ENCODE measurements around the gene LUC7L.
"Not testable (repeated sequence)": the region's sequence is repeated elsewhere in the genome, so short reads cannot be mapped to it uniquely, and the experiment has no call there.

The LUC7L gene, protein sequence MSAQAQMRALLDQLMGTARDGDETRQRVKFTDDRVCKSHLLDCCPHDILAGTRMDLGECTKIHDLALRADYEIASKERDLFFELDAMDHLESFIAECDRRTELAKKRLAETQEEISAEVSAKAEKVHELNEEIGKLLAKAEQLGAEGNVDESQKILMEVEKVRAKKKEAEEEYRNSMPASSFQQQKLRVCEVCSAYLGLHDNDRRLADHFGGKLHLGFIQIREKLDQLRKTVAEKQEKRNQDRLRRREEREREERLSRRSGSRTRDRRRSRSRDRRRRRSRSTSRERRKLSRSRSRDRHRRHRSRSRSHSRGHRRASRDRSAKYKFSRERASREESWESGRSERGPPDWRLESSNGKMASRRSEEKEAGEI

DNA sequence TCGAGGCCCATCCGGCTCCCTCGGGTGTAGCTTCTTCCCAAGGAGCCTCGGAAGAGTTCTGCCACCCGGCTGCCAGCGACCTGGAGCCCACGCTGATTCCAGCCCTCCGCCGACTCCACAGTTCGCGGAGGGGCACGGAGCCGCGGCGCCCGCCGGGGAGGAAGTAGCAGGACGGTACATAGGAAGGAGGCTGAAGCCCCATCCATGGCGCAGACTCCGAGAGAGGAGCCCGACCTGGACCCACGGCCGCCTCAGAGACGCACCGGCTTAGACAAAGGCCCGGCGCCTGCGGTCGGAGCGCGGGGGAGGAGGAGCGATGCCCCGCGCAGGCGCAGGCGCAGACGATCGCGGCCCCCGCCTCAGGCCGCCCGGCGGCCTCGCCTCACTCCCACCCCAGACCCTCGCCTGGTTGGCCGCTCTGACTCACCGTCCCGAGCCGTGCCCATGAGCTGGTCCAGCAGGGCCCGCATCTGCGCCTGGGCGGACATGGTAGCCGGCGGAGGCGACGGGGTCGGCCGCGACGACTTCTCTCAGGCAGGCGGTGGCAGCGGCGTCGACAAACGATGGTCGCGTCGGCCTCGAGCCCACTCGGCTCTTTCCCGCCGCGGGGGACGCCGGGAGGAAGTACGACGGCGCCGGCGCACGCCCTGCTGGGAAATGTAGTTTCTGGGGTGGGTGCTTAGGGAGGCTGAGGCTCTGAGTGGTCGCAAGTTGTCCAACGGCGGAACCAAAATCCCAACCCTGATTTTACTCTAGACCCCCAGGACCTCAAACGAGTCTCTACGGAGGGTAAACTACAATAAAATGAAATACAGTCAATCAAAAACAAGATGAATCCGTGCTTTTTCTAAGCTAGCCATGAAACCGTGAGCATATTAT, at the start of gene LUC7L:
Gene LUC7L, minus strand, starts transcription at position 598 of the 879 bp plus-strand sequence. Its CDS starts 110 bp downstream, at position 488.
- DNase-seq (ENCODE audit: low spot score): peak; percentile 88

DNA sequence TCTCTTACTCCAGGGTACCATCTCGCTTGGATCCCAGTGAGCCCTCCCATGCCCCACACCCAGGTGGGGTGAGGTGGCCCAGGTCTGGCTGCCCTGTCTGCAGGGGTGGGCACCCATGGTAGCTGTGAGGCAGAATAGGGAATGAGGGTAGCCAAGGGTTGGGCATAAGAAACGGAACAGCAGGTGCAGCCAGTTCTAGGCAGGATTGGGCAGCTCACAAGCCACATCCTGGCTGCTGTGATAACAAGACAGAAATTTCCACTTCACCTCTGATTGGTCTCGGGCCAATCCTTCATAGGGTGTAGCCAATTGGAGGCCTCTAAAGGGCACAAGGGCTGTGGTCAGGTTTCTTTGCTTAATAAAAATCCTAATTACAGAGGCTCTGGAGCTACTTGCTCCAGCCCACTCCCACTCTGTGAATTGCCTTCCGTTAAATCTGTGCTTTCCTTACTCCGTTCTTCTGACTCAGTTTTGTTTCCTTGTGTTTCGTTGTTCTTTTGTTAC, 49.7 kb upstream of the LUC7L start:
- DNase-seq (ENCODE audit: low spot score): peak; percentile 89

DNA sequence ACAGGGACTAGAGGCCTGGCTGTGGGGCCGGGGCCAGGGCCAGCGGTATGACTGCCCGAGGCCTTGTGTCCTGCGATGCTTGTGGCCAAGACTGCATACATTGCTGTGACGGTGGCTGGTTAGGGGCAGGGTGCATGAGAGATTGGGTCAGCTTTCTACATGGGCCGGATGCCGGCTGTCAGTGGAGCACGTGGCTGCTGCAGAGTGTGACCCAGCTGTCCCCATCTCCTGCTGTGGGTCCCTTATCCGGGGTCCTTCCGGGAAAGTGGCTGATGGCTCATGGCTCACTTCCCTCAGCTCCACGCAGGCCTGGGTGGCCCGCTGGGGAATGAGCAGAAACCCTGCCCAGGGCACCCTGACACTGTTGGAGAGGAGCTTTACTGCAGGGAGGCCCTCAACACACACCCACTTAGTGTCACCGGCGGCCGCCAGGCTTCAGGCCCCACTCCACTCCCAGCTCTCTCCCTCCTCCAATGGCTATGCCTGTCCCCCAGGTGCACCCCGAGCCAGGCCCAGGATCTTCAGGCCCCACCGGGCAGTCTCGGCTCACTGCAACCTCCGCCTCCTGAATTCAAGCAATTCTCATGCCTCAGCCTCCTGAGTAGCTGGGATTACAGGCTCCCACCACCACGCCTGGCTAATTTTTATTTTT, 47.3 kb upstream of the LUC7L start:
- no peak for DNase-seq (ENCODE audit: low spot score)

DNA sequence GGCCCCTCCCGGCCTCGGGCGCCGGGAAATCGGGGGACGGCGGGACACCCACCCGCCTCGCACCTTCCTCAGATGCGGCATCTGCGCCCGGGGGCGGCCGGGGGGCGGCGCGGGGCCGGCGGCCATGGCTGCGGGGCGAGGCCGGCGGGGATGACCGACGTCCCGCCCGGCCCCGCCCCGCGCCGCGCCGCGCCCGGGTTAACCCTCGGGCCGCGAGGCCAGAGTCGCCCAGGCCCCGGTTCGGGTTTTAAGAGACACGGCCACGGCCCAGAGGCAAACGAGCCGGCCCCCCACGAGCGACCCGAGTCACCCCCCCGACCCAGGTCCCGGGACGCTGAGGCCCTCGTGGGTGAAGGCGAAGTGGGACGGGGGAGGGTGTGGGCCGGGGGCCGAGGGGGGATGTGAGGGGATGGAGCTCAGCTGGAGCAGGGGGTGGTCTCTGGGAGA, 46.6 kb upstream of the LUC7L start, which contains the start of gene RGS11:
Gene RGS11, minus strand, starts transcription at position 159 of the 447 bp plus-strand sequence. Its CDS starts 33 bp downstream, at position 126.
- no peak for DNase-seq (ENCODE audit: low spot score)

DNA sequence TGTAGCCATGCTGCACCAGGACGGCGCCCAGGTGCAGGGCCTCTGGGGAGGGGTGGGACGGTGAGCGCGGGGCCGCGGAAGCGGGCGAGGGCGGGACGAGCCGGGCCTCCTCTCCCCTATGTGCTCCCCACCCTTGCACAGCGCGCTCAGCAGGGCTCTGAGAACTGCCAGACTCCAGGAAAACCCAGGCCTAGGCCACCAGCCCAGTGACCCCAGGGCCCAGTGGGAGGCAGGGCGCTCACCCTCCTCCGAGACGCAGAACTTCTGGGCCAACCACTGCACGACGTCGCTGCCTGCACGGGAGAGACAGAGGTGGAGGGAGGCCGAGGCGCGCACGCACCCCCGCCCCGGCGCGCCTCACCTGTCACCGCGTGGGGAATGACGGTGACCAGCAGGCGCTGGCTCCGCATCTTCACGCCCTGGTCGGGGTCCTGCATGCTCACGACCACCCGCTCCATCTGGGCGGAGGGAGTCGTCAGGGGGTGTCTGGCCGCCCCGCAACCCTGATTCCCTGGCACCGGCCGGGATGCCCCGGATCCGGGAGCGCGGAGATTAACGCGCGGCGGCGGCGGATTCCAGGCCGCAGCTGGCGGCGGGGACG, 45.9 kb upstream of the LUC7L start:
- no peak for DNase-seq (ENCODE audit: low spot score)

DNA sequence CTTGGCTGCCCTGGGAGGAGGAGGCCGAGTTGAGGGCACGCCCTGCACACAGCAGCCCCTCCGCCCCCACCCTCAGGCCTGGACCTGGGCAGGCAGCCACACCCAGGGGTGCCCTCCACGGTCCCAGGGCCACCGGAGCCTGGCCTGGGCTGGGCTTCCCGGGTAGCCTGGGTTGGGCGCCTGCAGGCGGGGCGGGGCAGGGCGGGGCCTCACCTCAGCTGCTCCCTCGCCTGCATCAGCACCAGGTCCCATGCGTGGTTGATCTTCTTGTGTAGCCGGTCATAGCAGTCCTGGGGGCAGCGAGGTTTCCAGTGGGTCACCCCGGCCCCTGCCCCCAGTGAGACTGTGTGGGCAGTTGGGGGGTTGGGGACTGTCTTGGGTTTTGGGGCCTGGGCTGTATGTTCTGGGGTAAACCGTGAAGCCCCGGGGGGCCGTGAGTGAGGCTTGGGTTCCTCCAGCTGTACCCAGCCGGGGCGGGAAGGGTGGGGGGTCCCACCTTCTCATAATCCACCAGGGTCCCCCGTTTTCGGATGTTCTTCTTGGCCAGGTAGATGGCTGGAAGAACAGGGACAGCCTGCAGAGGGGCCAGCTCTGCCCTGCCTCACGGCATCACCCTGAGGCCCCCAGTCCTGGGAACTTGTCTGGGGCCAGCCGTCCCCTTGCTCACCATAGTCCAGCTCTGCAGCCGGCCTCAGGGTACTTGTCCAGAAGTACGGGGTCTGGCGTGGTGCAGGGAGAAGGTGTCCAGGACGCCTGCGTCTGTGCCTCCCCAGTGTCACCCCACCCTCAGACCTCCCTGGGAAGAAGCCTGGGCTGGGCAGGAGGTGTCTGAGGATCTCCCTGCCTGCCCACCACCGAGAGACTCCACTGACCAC, 44.5 kb upstream of the LUC7L start:
- DNase-seq (ENCODE audit: low spot score): no peak

DNA sequence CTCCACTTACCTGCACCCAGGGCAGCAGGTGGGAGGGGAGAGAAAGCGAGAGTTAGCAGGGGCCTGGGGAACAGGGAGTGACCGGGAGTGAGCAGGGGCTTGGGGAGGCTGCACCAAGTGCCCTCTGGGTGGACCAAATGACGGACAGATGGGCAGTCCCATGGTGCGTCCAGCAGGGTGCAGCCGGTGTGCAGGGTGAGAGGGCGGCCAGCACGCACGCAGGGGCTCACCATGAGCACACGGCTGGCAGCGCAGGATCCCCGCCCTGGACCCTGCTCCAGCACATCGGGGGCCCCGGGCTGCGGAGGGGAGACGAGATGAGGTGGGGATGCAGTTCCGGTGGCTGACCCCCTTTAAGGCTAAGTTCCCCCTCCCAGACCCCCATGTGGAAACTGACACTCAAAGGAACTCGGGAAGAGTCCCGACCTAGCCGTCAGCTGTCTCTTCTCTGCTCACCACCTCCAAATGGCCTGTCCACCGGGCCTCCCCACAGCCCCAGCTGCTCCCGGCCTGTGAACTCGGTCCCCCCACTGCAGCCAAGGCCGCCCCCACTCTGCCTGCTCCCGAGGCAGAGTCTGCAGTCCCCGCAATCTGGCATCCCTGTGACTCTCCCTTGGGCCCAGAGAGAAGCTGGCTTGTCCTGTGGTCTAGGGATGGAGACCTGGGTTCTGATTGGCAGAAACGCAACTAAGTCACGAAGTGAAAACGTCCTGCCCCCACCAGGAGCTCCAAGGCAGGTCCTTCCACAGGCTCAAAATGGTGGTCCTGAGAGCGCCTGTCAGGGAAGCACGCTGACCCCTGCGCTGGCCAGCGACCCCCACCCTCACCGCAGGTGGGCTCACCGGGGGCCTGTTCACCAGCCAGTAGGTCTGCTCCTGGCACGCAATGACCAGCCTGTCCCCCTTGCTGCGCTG, 43.6 kb upstream of the LUC7L start:
- no peak for DNase-seq (ENCODE audit: low spot score)

DNA sequence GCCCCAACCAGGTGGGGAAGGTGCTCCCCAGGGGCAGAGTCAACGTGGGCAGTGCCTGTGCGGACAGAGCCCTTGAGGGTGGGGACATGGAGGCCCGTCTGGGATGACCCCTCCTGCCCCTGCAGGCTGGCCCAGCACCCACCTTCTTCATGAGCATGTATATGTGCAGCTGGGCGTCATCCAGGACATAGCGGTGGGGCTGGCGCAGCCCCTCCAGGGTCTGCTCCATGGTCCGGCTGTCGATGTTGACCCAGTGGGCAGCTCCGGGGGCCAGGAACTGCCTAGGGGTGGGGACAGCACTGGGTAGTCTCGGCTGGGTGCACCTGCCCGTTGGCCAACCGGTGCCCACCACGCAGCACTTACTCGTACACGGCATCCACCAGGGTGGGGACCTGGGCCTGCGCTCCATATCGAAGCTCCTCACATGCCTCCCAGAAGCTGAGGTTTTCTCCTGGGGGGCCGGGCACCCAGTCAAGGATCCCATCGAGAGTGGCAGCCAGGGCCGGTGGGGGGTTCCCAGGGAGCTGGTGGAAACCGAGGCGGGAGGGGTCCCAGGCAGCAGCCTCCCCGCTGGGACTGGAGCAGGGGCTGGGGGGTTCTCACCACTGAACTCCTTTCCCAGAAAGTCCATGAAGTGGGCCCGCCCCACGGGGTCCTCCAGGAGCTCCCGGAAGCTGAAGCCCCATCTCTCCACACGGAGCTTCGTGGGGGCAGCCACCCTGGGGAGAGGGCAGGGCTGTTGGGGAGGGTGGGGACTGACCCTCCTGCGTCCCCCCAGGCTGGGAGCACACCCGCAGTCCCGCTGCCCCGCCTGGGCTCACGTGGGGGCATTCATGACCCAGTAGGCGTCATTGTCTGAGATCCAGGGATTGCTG, 41.4 kb upstream of the LUC7L start:
- DNase-seq (ENCODE audit: low spot score): no peak

DNA sequence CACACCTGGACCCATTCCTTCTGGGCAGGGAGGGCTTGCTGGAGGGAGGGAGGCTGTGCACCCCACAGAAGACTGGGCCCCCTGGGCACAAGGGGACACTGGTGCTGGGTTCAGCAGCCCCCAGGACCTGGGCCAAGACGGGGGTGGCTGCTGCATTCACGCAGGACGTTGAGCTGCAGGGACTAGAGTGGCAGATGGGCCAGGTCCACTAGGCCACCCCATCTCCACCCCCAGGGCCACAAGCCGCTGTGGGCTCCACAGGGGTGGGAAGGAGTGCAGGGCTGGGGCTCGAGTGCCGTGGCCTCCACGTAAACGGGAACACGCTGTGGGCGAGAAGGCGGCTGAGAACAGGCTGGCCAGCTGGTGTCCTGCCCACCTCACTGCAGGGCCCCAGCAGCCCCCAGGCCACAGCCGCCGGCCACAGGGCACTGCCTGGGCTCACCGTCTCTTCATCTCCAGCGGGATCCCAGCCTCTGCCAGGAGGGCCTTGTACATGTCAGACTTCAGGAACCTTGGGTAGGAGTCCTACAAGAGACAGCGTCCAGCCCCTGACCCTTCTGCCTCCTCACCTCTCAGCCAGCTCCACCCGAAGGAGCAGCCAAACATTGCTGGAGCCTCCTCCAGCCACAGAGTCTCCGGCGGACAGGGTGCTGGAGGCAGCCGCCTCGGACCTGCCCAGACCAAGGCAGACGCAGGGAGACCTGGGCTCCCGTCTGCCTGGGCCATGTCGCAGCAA, 40.0 kb upstream of the LUC7L start:
- DNase-seq (ENCODE audit: low spot score): no peak

DNA sequence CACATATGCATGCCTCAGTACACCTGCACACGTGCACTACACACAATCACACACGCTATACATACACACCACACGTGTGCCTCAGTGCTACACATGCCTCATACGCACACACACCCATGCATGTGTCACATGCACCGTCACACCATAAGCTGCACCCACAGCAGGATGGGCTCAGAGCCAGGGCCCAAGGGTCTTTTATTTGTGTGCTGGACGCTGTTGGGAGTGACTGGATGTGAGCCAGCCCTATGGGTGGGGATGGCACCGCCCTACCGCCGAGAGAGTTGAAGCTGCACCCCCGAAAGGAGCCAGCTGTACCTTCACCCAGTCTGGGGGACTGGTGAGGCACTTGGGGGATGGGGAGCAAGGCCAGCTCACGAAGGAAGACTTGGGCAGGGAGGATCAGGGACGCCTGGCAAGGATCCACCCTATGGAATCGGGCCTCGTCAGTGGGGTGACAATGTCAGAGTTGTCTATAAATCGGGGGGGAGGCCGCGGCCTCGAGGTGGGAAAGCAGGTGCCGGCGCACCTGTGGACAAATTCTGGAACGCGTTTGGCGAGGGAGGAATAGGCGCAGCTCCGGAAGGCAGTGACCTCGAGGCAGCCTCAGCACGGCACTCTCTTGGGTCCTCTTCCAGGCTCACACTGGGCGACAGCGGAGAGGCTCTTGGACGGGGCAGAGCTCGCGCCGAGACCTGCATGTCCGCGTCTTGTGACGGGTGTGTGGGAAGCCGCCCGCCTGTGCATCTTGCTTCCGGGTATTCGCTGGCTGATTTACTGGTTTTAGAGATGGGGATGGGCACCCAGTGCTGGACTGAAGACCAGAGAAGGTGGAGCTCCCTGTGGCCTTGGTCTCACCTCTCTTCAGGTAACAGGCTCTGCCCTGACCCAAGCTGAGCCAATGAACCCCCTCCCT, 39.1 kb upstream of the LUC7L start:
- DNase-seq (ENCODE audit: low spot score): no peak

DNA sequence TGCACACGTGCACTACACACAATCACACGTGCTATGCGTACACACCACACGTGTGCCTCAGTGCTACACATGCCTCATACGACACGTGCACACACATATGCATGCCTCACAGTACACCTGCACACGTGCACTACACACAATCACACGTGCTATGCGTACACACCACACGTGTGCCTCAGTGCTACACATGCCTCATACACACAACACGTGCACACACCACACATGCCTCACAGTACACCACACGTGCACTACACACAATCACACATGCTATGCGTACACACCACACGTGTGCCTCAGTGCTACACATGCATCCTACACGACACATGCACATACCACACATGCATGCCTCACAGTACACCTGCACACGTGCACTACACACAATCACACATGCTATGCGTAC, 38.3 kb upstream of the LUC7L start:
- not testable (repeated sequence) for DNase-seq (ENCODE audit: low spot score)

DNA sequence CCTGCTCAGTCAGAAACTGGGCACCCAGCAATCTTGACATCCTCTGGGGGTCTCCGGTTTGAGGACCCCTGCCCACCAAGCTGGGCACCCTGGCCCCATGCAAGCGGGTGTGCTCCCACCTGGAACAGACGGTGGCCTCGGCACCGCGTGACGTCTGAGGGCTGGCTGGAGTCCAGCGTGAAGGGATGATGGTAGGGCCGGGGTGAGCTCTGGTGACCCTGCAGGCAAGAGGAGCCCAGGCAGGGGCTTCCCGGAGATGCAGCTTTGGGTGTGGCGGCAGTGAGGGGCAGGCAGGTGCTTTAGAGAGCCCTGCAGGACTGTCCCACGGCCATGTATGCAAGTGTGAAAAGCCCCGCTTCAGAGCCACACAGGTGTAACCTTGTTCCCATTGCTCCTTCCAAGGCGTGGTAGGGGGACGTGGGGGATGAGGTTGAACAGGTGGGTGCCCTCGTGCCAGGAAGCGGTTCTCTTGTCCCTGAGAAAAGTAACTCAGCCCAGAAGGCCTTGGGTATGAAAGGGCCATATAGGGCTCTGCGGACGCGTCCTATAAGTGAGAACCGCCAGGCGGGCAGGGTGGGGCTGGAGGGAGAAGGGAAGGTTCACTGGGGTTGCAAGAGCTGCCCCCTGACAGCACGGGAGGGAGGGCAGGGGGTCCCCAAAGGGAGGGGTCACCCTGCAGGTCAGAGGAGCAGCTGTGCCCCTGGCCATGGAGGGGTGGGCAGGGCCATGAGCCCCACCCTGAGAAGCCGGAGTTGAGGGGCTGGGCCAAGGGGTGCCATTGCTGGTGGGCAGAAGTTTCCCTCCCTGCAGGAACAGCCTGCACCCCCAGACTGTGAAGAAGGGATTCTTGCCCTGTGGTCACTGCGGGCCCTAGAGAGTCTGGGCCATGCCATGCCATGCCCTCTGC, 37.3 kb upstream of the LUC7L start:
- DNase-seq (ENCODE audit: low spot score): no peak

DNA sequence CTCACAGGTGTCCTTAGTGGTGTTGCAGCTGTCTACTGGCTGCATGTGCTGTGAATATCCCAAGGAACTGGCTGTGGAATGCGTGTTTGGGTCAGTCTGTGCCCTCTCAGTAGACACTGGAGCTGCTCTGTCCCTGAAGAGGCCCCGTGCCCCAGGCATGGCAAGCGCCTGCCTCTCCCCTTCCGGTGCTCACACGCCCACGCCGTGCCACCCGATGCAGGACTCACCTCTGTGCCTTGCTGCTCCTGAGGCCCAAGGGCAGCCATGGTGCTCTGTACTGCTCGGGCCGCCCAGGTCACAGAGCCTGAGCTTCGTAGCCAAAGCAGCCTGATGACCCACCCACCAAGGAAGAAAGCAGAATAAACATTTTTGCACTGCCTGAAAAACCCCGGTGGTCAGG, 36.5 kb upstream of the LUC7L start:
- DNase-seq (ENCODE audit: low spot score): no peak

DNA sequence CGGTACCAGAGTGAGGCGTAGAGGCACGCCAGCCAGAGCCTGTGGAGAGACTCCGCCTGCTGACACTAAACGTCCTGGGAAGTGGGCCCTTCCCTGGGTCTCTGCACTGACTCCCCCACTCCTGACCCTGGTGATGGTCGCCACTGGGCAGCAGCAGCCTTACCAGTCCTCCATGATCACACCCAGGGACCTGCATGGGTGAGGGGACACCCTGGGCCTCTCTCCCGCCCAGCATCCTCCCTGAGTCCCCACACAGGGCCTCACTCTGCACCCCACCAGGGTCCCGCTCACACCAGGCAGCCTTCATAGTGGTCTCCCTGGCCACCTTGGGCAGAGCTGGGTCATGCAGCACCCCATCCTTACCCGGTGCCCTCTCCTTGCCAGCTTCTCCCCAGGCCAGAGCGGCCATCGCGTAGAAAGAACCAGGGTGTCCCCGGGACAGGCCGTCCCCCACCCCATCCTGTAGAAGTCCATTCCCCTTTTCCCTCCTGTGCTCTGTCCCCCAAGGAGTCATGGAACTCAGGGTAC, 35.8 kb upstream of the LUC7L start:
- no peak for DNase-seq (ENCODE audit: low spot score)

DNA sequence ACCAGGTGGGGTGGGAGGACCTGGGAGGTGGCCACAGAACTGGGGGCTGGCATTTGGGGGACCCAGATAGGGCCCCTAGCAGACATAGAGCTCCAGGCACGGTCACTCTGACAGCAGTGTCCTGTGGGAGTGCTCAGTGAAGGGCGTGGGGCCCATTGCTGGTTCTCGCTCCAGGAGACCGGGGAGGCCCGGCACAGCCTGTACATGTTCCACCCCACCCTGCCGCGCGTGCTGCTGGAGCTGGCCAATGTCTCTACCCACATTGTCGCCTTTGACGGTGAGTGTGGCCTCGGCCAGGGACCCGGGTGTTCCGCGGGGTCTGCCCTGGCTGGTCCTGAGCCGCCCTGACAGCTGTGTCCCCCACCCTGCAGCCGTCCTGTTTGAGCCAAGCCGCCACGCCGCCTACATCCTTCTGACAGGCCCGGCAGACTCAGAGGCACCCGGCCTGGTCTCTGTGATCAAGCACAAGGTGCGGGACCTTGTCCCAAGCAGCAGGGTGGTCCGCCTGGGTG, 35.2 kb upstream of the LUC7L start:
- DNase-seq (ENCODE audit: low spot score): no peak
